ENCODE results near the gene FIGN. TPM values are rescaled to one million over a fixed set of nuclear protein-coding genes. Genes with fewer than 3 reads are reported as not detected.
A peak's percentile ranks its signal among the peaks of the same experiment; 100 is the strongest.

FIGN gene
- total and polyA plus RNA-seq, 4 donors = 1.1 to 7.8 (median 5.1) TPM

DNA sequence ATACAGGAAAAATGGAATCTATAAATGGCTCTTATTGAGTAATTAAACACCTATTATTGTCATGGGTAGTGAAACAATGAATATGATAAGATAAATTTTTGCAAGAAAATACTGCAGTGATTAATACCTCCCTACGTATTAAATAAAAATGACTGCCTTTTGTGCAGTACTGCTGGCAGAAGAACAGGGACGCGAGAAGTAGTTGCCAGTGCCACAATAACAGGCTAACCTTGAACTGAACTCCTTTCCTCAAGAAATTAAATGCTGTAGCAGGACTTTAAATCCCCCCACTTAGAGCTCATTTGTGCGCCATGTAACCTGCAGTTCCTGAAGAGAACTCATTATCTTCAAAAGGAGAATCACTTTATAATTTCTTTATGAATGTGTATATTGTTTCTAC lies 24.6 kb downstream of the FIGN start:
- DNase-seq (ENCODE audit: low spot score) = no peak
- H3K36me3 ChIP-seq (ENCODE audit: control insufficient read depth in 4 of 4, insufficient read depth in 3 of 4, low read depth in 1 of 4, low read length in 3 of 4) = no peaks in the 10 kb centered on the region
- peaks cover 3 to 39% (median 36%) of the 10 kb centered on the region in 4 donors for H3K4me1 ChIP-seq (ENCODE audit: control insufficient read depth in 4 of 4, insufficient read depth in 4 of 4, low read length in 3 of 4)
- H3K4me3 ChIP-seq (ENCODE audit: low read depth in 1 of 3, low read length in 3 of 3) = no peak overlapping the region
- H3K9ac ChIP-seq (ENCODE audit: low read depth in 1 of 2, low read length in 2 of 2) = no peak overlapping the region
- WGBS = 85% methylated on average over 4 of the region's 4 CpGs
- H3K27ac ChIP-seq (ENCODE audit: low read depth in 1 of 2, low read length in 2 of 2) = no peak overlapping the region
- TF ChIP-seq, protein P1, sequence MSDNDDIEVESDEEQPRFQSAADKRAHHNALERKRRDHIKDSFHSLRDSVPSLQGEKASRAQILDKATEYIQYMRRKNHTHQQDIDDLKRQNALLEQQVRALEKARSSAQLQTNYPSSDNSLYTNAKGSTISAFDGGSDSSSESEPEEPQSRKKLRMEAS (IDR thresholded peaks at IDR 0.05) = no peak
- TF ChIP-seq FOXA2 (IDR thresholded peaks at IDR 0.05) (no peak), NR2F2 (IDR thresholded peaks at IDR 0.05) (no peak), RAD21 (IDR thresholded peaks at IDR 0.05) (no peak), RXRA (IDR thresholded peaks at IDR 0.05) (no peak), SP1 (IDR thresholded peaks at IDR 0.05) (no peak), EGR1 (IDR thresholded peaks at IDR 0.05; ENCODE audit: low read depth in 2 of 2) (no peak), FOXA1 (IDR thresholded peaks at IDR 0.05) (no peak), TAF1 (conservative IDR thresholded peaks at IDR 0.05) (no peak), HNF4G (IDR thresholded peaks at IDR 0.05) (no peak)
- TF ChIP-seq, protein P2, sequence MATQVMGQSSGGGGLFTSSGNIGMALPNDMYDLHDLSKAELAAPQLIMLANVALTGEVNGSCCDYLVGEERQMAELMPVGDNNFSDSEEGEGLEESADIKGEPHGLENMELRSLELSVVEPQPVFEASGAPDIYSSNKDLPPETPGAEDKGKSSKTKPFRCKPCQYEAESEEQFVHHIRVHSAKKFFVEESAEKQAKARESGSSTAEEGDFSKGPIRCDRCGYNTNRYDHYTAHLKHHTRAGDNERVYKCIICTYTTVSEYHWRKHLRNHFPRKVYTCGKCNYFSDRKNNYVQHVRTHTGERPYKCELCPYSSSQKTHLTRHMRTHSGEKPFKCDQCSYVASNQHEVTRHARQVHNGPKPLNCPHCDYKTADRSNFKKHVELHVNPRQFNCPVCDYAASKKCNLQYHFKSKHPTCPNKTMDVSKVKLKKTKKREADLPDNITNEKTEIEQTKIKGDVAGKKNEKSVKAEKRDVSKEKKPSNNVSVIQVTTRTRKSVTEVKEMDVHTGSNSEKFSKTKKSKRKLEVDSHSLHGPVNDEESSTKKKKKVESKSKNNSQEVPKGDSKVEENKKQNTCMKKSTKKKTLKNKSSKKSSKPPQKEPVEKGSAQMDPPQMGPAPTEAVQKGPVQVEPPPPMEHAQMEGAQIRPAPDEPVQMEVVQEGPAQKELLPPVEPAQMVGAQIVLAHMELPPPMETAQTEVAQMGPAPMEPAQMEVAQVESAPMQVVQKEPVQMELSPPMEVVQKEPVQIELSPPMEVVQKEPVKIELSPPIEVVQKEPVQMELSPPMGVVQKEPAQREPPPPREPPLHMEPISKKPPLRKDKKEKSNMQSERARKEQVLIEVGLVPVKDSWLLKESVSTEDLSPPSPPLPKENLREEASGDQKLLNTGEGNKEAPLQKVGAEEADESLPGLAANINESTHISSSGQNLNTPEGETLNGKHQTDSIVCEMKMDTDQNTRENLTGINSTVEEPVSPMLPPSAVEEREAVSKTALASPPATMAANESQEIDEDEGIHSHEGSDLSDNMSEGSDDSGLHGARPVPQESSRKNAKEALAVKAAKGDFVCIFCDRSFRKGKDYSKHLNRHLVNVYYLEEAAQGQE (IDR thresholded peaks at IDR 0.05) = no peak
- TF ChIP-seq, protein P3, sequence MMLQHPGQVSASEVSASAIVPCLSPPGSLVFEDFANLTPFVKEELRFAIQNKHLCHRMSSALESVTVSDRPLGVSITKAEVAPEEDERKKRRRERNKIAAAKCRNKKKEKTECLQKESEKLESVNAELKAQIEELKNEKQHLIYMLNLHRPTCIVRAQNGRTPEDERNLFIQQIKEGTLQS (IDR thresholded peaks at IDR 0.05) = no peak
- TF ChIP-seq, protein P4, sequence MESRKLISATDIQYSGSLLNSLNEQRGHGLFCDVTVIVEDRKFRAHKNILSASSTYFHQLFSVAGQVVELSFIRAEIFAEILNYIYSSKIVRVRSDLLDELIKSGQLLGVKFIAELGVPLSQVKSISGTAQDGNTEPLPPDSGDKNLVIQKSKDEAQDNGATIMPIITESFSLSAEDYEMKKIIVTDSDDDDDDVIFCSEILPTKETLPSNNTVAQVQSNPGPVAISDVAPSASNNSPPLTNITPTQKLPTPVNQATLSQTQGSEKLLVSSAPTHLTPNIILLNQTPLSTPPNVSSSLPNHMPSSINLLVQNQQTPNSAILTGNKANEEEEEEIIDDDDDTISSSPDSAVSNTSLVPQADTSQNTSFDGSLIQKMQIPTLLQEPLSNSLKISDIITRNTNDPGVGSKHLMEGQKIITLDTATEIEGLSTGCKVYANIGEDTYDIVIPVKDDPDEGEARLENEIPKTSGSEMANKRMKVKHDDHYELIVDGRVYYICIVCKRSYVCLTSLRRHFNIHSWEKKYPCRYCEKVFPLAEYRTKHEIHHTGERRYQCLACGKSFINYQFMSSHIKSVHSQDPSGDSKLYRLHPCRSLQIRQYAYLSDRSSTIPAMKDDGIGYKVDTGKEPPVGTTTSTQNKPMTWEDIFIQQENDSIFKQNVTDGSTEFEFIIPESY (IDR thresholded peaks at IDR 0.05) = no peak
- no peaks in the 10 kb centered on the region for H3K27me3 ChIP-seq (ENCODE audit: control insufficient read depth in 4 of 4, insufficient read depth in 4 of 4, low read length in 3 of 4)
- no peaks in the 10 kb centered on the region for H3K9me3 ChIP-seq (ENCODE audit: control insufficient read depth in 4 of 4, low read length in 3 of 4)

DNA sequence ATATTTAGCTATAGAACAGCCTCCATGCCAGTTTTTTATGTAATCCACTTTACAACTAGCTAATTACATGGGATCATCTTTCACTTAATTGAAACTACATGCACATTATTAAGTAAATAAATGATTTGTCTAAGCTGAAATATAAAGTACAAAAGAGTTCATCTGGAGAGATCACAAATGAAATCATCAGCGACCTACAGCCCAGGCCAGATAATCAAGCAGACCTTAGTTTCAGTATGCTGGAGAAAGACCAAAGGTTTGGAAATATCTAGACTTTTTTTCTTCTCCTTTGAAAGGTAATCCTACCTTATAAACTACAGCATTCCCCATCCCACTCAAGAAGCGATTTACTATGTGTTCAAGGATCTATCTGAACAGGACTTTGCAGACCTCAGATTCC lies 26.5 kb downstream of the FIGN start:
- Histone ChIP-seq H3K27ac (ENCODE audit: low read depth in 1 of 2, low read length in 2 of 2) (peak overlapping the region; percentile 64 to 66), H3K4me1 (ENCODE audit: control insufficient read depth in 4 of 4, insufficient read depth in 4 of 4, low read length in 3 of 4) (peaks cover 3 to 24% (median 21%) of the 10 kb centered on the region in 4 donors), H3K9ac (ENCODE audit: low read depth in 1 of 2, low read length in 2 of 2) (no peak overlapping the region), H3K9me3 (ENCODE audit: control insufficient read depth in 4 of 4, low read length in 3 of 4) (no peaks in the 10 kb centered on the region), H3K36me3 (ENCODE audit: control insufficient read depth in 4 of 4, insufficient read depth in 3 of 4, low read depth in 1 of 4, low read length in 3 of 4) (no peaks in the 10 kb centered on the region), H3K4me3 (ENCODE audit: low read depth in 1 of 3, low read length in 3 of 3) (no peak overlapping the region), H3K27me3 (ENCODE audit: control insufficient read depth in 4 of 4, insufficient read depth in 4 of 4, low read length in 3 of 4) (no peaks in the 10 kb centered on the region)
- no peak for TF ChIP-seq SP1 (IDR thresholded peaks at IDR 0.05)
- TF ChIP-seq HNF4A (conservative IDR thresholded peaks at IDR 0.05) = peak; percentile 11 to 13
- no peak for TF ChIP-seq RAD21 (IDR thresholded peaks at IDR 0.05)
- TF ChIP-seq NR2F2 (IDR thresholded peaks at IDR 0.05) = no peak
- no peak for DNase-seq (ENCODE audit: low spot score)
- 62% methylated on average over 2 of the region's 2 CpGs for WGBS

All from liver (tissue), 9 donors.